GM12873 (cell line): ENCODE results near the gene CAPZB.

Experiments used
- CTCF ChIP-seq: IDR thresholded peaks from 2 replicates; pipeline ENCODE4 v1.5.1; 2012; ENCODE audit warnings: low read depth, mild to moderate bottlenecking, moderate library complexity, low read length, control low read depth; ENCODE audit not compliant: insufficient read depth; ENCODE audit errors: missing control alignments

The CAPZB gene

GRCh38 chr1:19485362-19486187, at the start of gene CAPZB:
TSS of gene CAPZB (minus strand) at chr1:19485539. CDS start at chr1:19485438, 101 bp downstream.
- TF ChIP-seq CTCF, result no peak

- no peak for TF ChIP-seq CTCF
Measured at GRCh38 chr1:19534281-19534680, 48.9 kb upstream of the CAPZB start.

DNA sequence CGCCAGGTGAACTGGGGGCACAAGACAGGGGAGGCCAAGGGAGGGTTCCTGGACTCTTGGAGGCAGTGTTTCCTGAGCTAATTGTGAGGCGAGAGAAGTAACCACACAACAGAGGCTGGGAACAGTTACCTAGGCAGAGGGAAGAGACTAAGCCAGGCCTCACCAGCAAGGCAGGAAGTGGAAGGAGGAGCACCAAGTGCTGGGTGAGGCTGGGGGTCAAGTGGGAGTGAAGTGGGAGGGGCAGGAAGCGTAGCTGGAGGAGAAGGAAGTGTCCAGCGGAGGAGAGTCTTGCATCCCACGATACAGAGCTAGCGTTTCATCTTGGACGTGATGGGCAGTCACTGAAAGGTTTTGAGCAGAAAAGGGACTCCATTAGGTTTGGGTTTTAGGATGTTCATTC, 48.3 kb upstream of the CAPZB start:
- no peak for TF ChIP-seq CTCF

GRCh38 chr1:19532519-19532918, 47.2 kb upstream of the CAPZB start:
- no peak for TF ChIP-seq CTCF

- TF ChIP-seq CTCF, result no peak
Measured at GRCh38 chr1:19529664-19530063, 44.3 kb upstream of the CAPZB start.

DNA sequence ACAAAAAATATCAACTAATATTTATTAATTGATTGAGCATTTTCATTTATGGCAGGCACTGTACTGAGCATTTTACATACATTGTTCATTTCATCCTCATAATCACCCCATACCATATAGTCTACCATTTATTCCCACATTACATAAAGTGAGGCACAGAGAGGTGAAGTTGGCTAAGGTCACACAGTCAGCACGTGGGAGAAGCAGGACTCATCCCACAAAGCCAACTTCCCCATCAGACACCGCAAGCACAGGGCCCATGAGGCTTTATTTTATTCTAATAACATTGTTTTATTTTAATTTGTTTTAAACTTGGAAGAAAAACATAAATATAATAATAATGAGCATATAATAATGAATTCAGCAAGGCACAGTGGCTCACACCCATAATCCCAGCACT, 43.1 kb upstream of the CAPZB start:
- TF ChIP-seq CTCF, result no peak

GRCh38 chr1:19525607-19526545, 40.5 kb upstream of the CAPZB start:
- no peak for TF ChIP-seq CTCF
